Karpas-422 (cell line): Measurements from ENCODE around the gene RNF148. TPM values are rescaled to one million over a fixed set of nuclear protein-coding genes. Genes with fewer than 3 reads are reported as not detected.

Source experiments
- DNase-seq: peaks from one replicate; pipeline ENCODE4 v3.0.0-alpha.2; 2015
- H2AFZ ChIP-seq: fragments of 200-600 bp; sonication (generic); 2 replicates; pipeline ENCODE4 v1.6.1; 2014; ENCODE audit warnings: antibody characterized with exemption, low read length, mixed read lengths
- H3K27ac ChIP-seq: fragments of 200-600 bp; sonication (generic); 2 replicates; pipeline ENCODE4 v1.5.1; 2014; ENCODE audit warnings: mild to moderate bottlenecking, low read length, moderate library complexity
- H3K27me3 ChIP-seq: fragments of 200-600 bp; sonication (generic); 2 replicates; pipeline ENCODE4 v1.6.1; 2014; ENCODE audit warnings: low read length, mixed read lengths
- H3K36me3 ChIP-seq: fragments of 200-600 bp; sonication (generic); 2 replicates; pipeline ENCODE4 v1.6.1; 2014; ENCODE audit warnings: low read length, mixed read lengths; ENCODE audit not compliant: insufficient read depth
- H3K4me1 ChIP-seq: fragments of 200-600 bp; sonication (generic); 2 replicates; pipeline ENCODE4 v1.6.1; 2014; ENCODE audit warnings: mild to moderate bottlenecking, low read length, mixed read lengths
- H3K4me2 ChIP-seq: fragments of 200-600 bp; sonication (generic); 2 replicates; pipeline ENCODE4 v1.6.1; 2014; ENCODE audit warnings: low read length, low read depth, mild to moderate bottlenecking; ENCODE audit not compliant: poor library complexity, severe bottlenecking
- H3K4me3 ChIP-seq: fragments of 200-600 bp; sonication (generic); 2 replicates; pipeline ENCODE4 v1.5.1; 2014; ENCODE audit warnings: mild to moderate bottlenecking, antibody characterized with exemption, low read length, mixed read lengths
- H3K79me2 ChIP-seq: fragments of 200-600 bp; sonication (generic); 2 replicates; pipeline ENCODE4 v1.6.1; 2014; ENCODE audit warnings: mild to moderate bottlenecking, low read length, mixed read lengths
- H3K9ac ChIP-seq: fragments of 200-600 bp; sonication (generic); 2 replicates; pipeline ENCODE4 v1.6.0; 2014; ENCODE audit warnings: low read length
- H3K9me2 ChIP-seq: fragments of 200-600 bp; sonication (generic), shearing (Covaris generic); replicated peaks from 2 replicates; pipeline ENCODE4 v1.6.0; 2014; ENCODE audit warnings: mild to moderate bottlenecking, low read length, moderate library complexity; ENCODE audit not compliant: insufficient read depth
- H3K9me3 ChIP-seq: fragments of 300-700, 200-600 bp; sonication (generic); 2 replicates; pipeline ENCODE4 v1.6.1; 2014; ENCODE audit warnings: low read length, mixed read lengths
- H4K20me1 ChIP-seq: fragments of 200-600 bp; sonication (generic); 2 replicates; pipeline ENCODE4 v1.6.1; 2014; ENCODE audit warnings: mild to moderate bottlenecking, antibody characterized with exemption, low read length, low read depth; ENCODE audit not compliant: insufficient read depth
- total RNA-seq: library from RNA; depleted of rRNA; stranded (reverse); fragments of >200 nt; shearing (Covaris generic); gene quantifications from 2 replicates; pipeline ENCODE4 v1.2.3, GENCODE V29; 2014; ENCODE audit warnings: low replicate concordance; rRNA removed

RNF148 gene
- not detected in 2 replicates for total RNA-seq

- Histone ChIP-seq H3K36me3 (no peaks in the 10 kb centered on the region), H3K9me2 (no peaks in the 10 kb centered on the region), H3K9ac (no peak within 1 kb of the TSS), H3K4me2 (no peak within 1 kb of the TSS), H2AFZ (no peak within 1 kb of the TSS), H3K9me3 (peaks cover 3% of the 10 kb centered on the region; the same call in 1 of the 2 replicates), H3K27ac (no peak within 1 kb of the TSS), H3K4me1 (no peaks in the 10 kb centered on the region), H3K27me3 (no peaks in the 10 kb centered on the region), H4K20me1 (no peaks in the 10 kb centered on the region), H3K4me3 (no peak within 1 kb of the TSS), H3K79me2 (no peaks in the 10 kb centered on the region)
- DNase-seq, result no peak
Measured at GRCh38 chr7:122702872-122703510, at the start of gene RNF148. RNF148 (minus strand) TSS chr7:122702922; CDS start chr7:122702750, 172 bp downstream.

GRCh38 chr7:122750389-122750788 lies 47.7 kb upstream of the RNF148 start:
- no peak for DNase-seq
- Histone ChIP-seq H4K20me1 (no peaks in the 10 kb centered on the region), H3K4me3 (no peak overlapping the region), H3K4me2 (no peak overlapping the region), H3K79me2 (no peaks in the 10 kb centered on the region), H3K36me3 (no peaks in the 10 kb centered on the region), H3K4me1 (no peaks in the 10 kb centered on the region), H2AFZ (no peak overlapping the region), H3K9ac (no peak overlapping the region), H3K27me3 (no peaks in the 10 kb centered on the region), H3K27ac (no peak overlapping the region), H3K9me3 (peaks cover 4% of the 10 kb centered on the region; the same call in 1 of the 2 replicates), H3K9me2 (no peaks in the 10 kb centered on the region)

GRCh38 chr7:122748195-122748594 lies 45.5 kb upstream of the RNF148 start:
- no peak for DNase-seq
- Histone ChIP-seq H3K4me3 (no peak overlapping the region), H3K9ac (no peak overlapping the region), H3K4me1 (no peaks in the 10 kb centered on the region), H3K79me2 (no peaks in the 10 kb centered on the region), H3K9me2 (no peaks in the 10 kb centered on the region), H4K20me1 (no peaks in the 10 kb centered on the region), H3K4me2 (no peak overlapping the region), H3K27me3 (no peaks in the 10 kb centered on the region), H2AFZ (no peak overlapping the region), H3K36me3 (no peaks in the 10 kb centered on the region), H3K27ac (no peak overlapping the region), H3K9me3 (peaks cover 4% of the 10 kb centered on the region; the same call in 1 of the 2 replicates)

GRCh38 chr7:122746948-122747347 lies 44.2 kb upstream of the RNF148 start:
- H3K27me3 ChIP-seq, result no peaks in the 10 kb centered on the region
- DNase-seq, result no peak
- H4K20me1 ChIP-seq, result no peaks in the 10 kb centered on the region
- H3K4me1 ChIP-seq, result no peaks in the 10 kb centered on the region
- H3K9me2 ChIP-seq, result no peaks in the 10 kb centered on the region
- no peak overlapping the region for H3K4me2 ChIP-seq
- peaks cover 4% of the 10 kb centered on the region; the same call in 1 of the 2 replicates for H3K9me3 ChIP-seq
- H3K36me3 ChIP-seq, result no peaks in the 10 kb centered on the region
- no peak overlapping the region for H2AFZ ChIP-seq
- H3K79me2 ChIP-seq, result no peaks in the 10 kb centered on the region
- no peak overlapping the region for H3K9ac ChIP-seq
- no peak overlapping the region for H3K4me3 ChIP-seq
- no peak overlapping the region for H3K27ac ChIP-seq

- Histone ChIP-seq H3K27me3 (no peaks in the 10 kb centered on the region), H3K9ac (no peak overlapping the region)
- DNase-seq, result no peak
Measured at GRCh38 chr7:122743211-122743610, 40.5 kb upstream of the RNF148 start.

GRCh38 chr7:122738947-122739346 lies 36.2 kb upstream of the RNF148 start:
- no peaks in the 10 kb centered on the region for H4K20me1 ChIP-seq
- no peaks in the 10 kb centered on the region for H3K27me3 ChIP-seq
- H3K4me2 ChIP-seq, result no peak overlapping the region
- no peak for DNase-seq
- H3K9me3 ChIP-seq, result 0 out of 2 replicates have a peak, but pooled peaks cover 4% of the 10 kb centered on the region
- no peaks in the 10 kb centered on the region for H3K9me2 ChIP-seq
- no peaks in the 10 kb centered on the region for H3K36me3 ChIP-seq
- no peak overlapping the region for H3K27ac ChIP-seq
- no peaks in the 10 kb centered on the region for H3K4me1 ChIP-seq
- no peak overlapping the region for H2AFZ ChIP-seq
- H3K79me2 ChIP-seq, result no peaks in the 10 kb centered on the region
- H3K4me3 ChIP-seq, result no peak overlapping the region
- H3K9ac ChIP-seq, result no peak overlapping the region

More at GRCh38 chr7:122743211-122743610, 40.5 kb upstream of the RNF148 start:
- Histone ChIP-seq H3K4me3 (no peak overlapping the region), H4K20me1 (no peaks in the 10 kb centered on the region), H3K27ac (no peak overlapping the region), H3K9me2 (no peaks in the 10 kb centered on the region), H3K9me3 (0 out of 2 replicates have a peak, but pooled peaks cover 4% of the 10 kb centered on the region), H3K79me2 (no peaks in the 10 kb centered on the region), H3K4me1 (no peaks in the 10 kb centered on the region), H3K4me2 (no peak overlapping the region), H2AFZ (no peak overlapping the region), H3K36me3 (no peaks in the 10 kb centered on the region)

GRCh38 chr7:122736183-122736582 lies 33.5 kb upstream of the RNF148 start:
- no peak overlapping the region for H2AFZ ChIP-seq

GRCh38 chr7:122727759-122728158 lies 25.0 kb upstream of the RNF148 start:
- H2AFZ ChIP-seq, result no peak overlapping the region
- H3K9me2 ChIP-seq, result no peaks in the 10 kb centered on the region
- H3K27ac ChIP-seq, result no peak overlapping the region
- no peak overlapping the region for H3K4me3 ChIP-seq
- no peak overlapping the region for H3K9ac ChIP-seq
- H3K36me3 ChIP-seq, result no peaks in the 10 kb centered on the region
- no peaks in the 10 kb centered on the region for H3K9me3 ChIP-seq
- DNase-seq, result no peak
- H3K79me2 ChIP-seq, result no peaks in the 10 kb centered on the region
- no peak overlapping the region for H3K4me2 ChIP-seq
- no peaks in the 10 kb centered on the region for H3K4me1 ChIP-seq
- no peaks in the 10 kb centered on the region for H3K27me3 ChIP-seq
- no peaks in the 10 kb centered on the region for H4K20me1 ChIP-seq

More at GRCh38 chr7:122736183-122736582, 33.5 kb upstream of the RNF148 start:
- no peaks in the 10 kb centered on the region for H3K27me3 ChIP-seq
- H3K9me3 ChIP-seq, result peaks cover 7% of the 10 kb centered on the region
- no peak for DNase-seq
- H3K79me2 ChIP-seq, result no peaks in the 10 kb centered on the region
- no peaks in the 10 kb centered on the region for H3K4me1 ChIP-seq
- H3K9me2 ChIP-seq, result no peaks in the 10 kb centered on the region
- no peak overlapping the region for H3K4me2 ChIP-seq
- H3K4me3 ChIP-seq, result no peak overlapping the region
- H3K36me3 ChIP-seq, result no peaks in the 10 kb centered on the region
- H3K27ac ChIP-seq, result no peak overlapping the region
- H4K20me1 ChIP-seq, result no peaks in the 10 kb centered on the region
- H3K9ac ChIP-seq, result no peak overlapping the region
